OCI-LY1 (cell line): ENCODE measurements around the gene DUSP7.

Source experiments
- EZH2 ChIP-seq: fragments of 200-600 bp; sonication (generic), shearing (Covaris generic); IDR thresholded peaks from 2 replicates; pipeline ENCODE4 v1.8.0; 2017; ENCODE audit warnings: borderline replicate concordance, mixed run types, mild to moderate bottlenecking, antibody characterized with exemption, low read length, moderate library complexity, mixed read lengths
- TF ChIP-seq, protein P1 (sequence below): fragments of 200-600 bp; sonication (generic), shearing (Covaris generic); IDR thresholded peaks from 2 replicates; pipeline ENCODE4 v1.5.1; 2017; ENCODE audit warnings: mild to moderate bottlenecking, antibody characterized with exemption, low read length, moderate library complexity, mixed read lengths

DNA sequence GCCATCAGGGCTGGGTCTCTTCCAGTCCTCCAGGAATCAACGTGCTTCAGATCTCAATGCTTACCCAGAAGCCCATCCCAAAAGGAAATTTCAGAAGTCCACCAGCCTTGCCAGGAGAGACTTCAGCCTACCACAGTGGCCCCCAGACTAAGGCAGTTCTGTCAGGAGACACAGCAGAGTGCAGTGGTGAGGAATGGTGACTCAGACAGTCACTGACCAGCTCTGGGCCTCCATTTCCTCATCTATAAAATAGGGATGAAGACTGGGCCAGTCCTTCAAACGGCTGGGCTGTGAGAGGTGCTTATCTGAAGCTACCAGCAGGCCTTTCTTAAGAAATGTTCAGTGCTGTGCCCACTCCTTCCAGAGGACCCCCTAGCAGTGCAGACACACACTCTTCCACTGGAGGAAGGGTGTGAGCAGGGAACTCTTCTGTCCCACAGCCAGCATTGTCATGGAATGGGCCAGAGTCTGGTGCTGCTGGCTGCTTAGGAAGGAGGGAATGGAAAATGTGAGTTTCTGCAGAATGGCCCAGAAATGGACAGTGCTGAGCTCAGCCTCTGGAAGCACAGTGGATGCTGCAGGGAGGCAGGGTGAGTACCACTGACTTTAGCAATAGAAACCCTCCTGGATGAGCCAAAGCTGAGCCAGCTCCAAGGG, 41.6 kb upstream of the DUSP7 start:
- TF ChIP-seq, protein P1, sequence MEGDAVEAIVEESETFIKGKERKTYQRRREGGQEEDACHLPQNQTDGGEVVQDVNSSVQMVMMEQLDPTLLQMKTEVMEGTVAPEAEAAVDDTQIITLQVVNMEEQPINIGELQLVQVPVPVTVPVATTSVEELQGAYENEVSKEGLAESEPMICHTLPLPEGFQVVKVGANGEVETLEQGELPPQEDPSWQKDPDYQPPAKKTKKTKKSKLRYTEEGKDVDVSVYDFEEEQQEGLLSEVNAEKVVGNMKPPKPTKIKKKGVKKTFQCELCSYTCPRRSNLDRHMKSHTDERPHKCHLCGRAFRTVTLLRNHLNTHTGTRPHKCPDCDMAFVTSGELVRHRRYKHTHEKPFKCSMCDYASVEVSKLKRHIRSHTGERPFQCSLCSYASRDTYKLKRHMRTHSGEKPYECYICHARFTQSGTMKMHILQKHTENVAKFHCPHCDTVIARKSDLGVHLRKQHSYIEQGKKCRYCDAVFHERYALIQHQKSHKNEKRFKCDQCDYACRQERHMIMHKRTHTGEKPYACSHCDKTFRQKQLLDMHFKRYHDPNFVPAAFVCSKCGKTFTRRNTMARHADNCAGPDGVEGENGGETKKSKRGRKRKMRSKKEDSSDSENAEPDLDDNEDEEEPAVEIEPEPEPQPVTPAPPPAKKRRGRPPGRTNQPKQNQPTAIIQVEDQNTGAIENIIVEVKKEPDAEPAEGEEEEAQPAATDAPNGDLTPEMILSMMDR: no peak
- TF ChIP-seq EZH2: no peak
